Measurements from ENCODE around the gene CD2BP2. TPM values are rescaled to one million over a fixed set of nuclear protein-coding genes. Genes with fewer than 3 reads are reported as not detected.
"Not testable (repeated sequence)": the region's sequence is repeated elsewhere in the genome, so short reads cannot be mapped to it uniquely, and the experiment has no call there.

CD2BP2 gene
- polyA plus RNA-seq, 1 donor from 2014 or later, result 42.7 TPM

- Mint-ChIP-seq H3K36me3 (peaks cover 9% of the 10 kb centered on the region), H3K4me3 (peak overlapping the region in 3 of 4 donors; percentile 69 to 83 (median 80)), H3K4me1 (peaks cover 32 to 36% (median 33%) of the 10 kb centered on the region in 3 donors), H3K27ac (peak overlapping the region; percentile 36 to 92 (median 79)), H3K27me3 (no peaks in the 10 kb centered on the region), H3K9me3 (no peaks in the 10 kb centered on the region)
These were observed 4.8 kb downstream of the CD2BP2 start for GRCh38 chr16:30350134-30350871.

GRCh38 chr16:30349675-30350074 is 5.4 kb downstream of the CD2BP2 start:
- peak overlapping the region in 2 of 4 donors; percentile 80 to 90 for H3K4me3 Mint-ChIP-seq
- peaks cover 9% of the 10 kb centered on the region for H3K36me3 Mint-ChIP-seq
- H3K27me3 Mint-ChIP-seq, result no peaks in the 10 kb centered on the region
- H3K4me1 Mint-ChIP-seq, result peaks cover 28 to 34% (median 30%) of the 10 kb centered on the region in 3 donors
- H3K9me3 Mint-ChIP-seq, result no peaks in the 10 kb centered on the region
- H3K27ac Mint-ChIP-seq, result peak overlapping the region; percentile 53 to 92 (median 79)

GRCh38 chr16:30348929-30349328 is 6.2 kb downstream of the CD2BP2 start:
- H3K4me1 Mint-ChIP-seq, result peaks cover 25 to 30% (median 28%) of the 10 kb centered on the region in 3 donors
- peak overlapping the region in 2 of 4 donors; percentile 80 to 90 for H3K4me3 Mint-ChIP-seq
- H3K9me3 Mint-ChIP-seq, result no peaks in the 10 kb centered on the region
- peaks cover 9% of the 10 kb centered on the region for H3K36me3 Mint-ChIP-seq
- H3K27ac Mint-ChIP-seq, result peak overlapping the region in 2 of 3 donors; percentile 50 to 79
- no peaks in the 10 kb centered on the region for H3K27me3 Mint-ChIP-seq

- Mint-ChIP-seq H3K27ac (peak overlapping the region in 1 of 3 donors; percentile 16), H3K9me3 (no peaks in the 10 kb centered on the region), H3K4me3 (no peak overlapping the region), H3K36me3 (peaks cover 9% of the 10 kb centered on the region), H3K27me3 (no peaks in the 10 kb centered on the region), H3K4me1 (peaks cover 25 to 30% (median 25%) of the 10 kb centered on the region in 3 donors)
These were observed 7.0 kb downstream of the CD2BP2 start for GRCh38 chr16:30348113-30348512.

- Mint-ChIP-seq H3K9me3 (no peaks in the 10 kb centered on the region), H3K4me1 (peaks cover 23 to 29% (median 24%) of the 10 kb centered on the region in 3 donors), H3K4me3 (peak overlapping the region in 1 of 4 donors; percentile 29), H3K27me3 (no peaks in the 10 kb centered on the region), H3K36me3 (peaks cover 7% of the 10 kb centered on the region), H3K27ac (peak overlapping the region in 1 of 3 donors; percentile 95)
These were observed 8.8 kb downstream of the CD2BP2 start for GRCh38 chr16:30346286-30346685.

- not testable (repeated sequence) for H3K4me3 Mint-ChIP-seq, H3K27me3 Mint-ChIP-seq, H3K9me3 Mint-ChIP-seq, H3K36me3 Mint-ChIP-seq, H3K4me1 Mint-ChIP-seq, H3K27ac Mint-ChIP-seq
These were observed 11.7 kb downstream of the CD2BP2 start for GRCh38 chr16:30343491-30343820.

GRCh38 chr16:30342751-30343490 is 12.2 kb downstream of the CD2BP2 start:
- no peak overlapping the region for H3K4me3 Mint-ChIP-seq
- H3K36me3 Mint-ChIP-seq, result no peaks in the 10 kb centered on the region
- H3K4me1 Mint-ChIP-seq, result peaks cover 0 to 4% (median 2%) of the 10 kb centered on the region in 3 donors
- H3K9me3 Mint-ChIP-seq, result no peaks in the 10 kb centered on the region
- no peak overlapping the region for H3K27ac Mint-ChIP-seq
- H3K27me3 Mint-ChIP-seq, result no peaks in the 10 kb centered on the region

- not testable (repeated sequence) for H3K27ac Mint-ChIP-seq, H3K36me3 Mint-ChIP-seq, H3K9me3 Mint-ChIP-seq, H3K4me1 Mint-ChIP-seq, H3K27me3 Mint-ChIP-seq, H3K4me3 Mint-ChIP-seq
These were observed 13.1 kb downstream of the CD2BP2 start for GRCh38 chr16:30341971-30342370.

GRCh38 chr16:30340621-30341020 is 14.5 kb downstream of the CD2BP2 start:
- peaks cover 8 to 14% (median 10%) of the 10 kb centered on the region in 3 donors for H3K4me1 Mint-ChIP-seq
- H3K4me3 Mint-ChIP-seq, result peak overlapping the region in 1 of 4 donors; percentile 60
- no peak overlapping the region for H3K27ac Mint-ChIP-seq
- no peaks in the 10 kb centered on the region for H3K36me3 Mint-ChIP-seq
- H3K27me3 Mint-ChIP-seq, result no peaks in the 10 kb centered on the region
- no peaks in the 10 kb centered on the region for H3K9me3 Mint-ChIP-seq

- H3K27ac Mint-ChIP-seq, H3K36me3 Mint-ChIP-seq, H3K9me3 Mint-ChIP-seq, H3K27me3 Mint-ChIP-seq: not testable (repeated sequence)
- Mint-ChIP-seq H3K4me3 (peak overlapping the region in 1 of 4 donors; percentile 9), H3K4me1 (peaks cover 13 to 18% (median 16%) of the 10 kb centered on the region in 3 donors)
These were observed 16.4 kb downstream of the CD2BP2 start for GRCh38 chr16:30338715-30339114.

- not testable (repeated sequence) for H3K27me3 Mint-ChIP-seq, H3K9me3 Mint-ChIP-seq, H3K4me3 Mint-ChIP-seq, H3K36me3 Mint-ChIP-seq
- Mint-ChIP-seq H3K4me1 (peaks cover 13 to 21% (median 16%) of the 10 kb centered on the region in 3 donors), H3K27ac (peak overlapping the region in 2 of 3 donors; percentile 90 to 93)
These were observed 17.1 kb downstream of the CD2BP2 start for GRCh38 chr16:30337964-30338357.

GRCh38 chr16:30335598-30336474 is 19.3 kb downstream of the CD2BP2 start:
- Mint-ChIP-seq H3K4me1 (peaks cover 17 to 22% (median 18%) of the 10 kb centered on the region in 3 donors), H3K27me3 (no peaks in the 10 kb centered on the region), H3K27ac (peak overlapping the region; percentile 89 to 92 (median 90)), H3K9me3 (no peaks in the 10 kb centered on the region), H3K36me3 (no peaks in the 10 kb centered on the region), H3K4me3 (peak overlapping the region; percentile 83 to 95 (median 95))

GRCh38 chr16:30335028-30335597 is 20.0 kb downstream of the CD2BP2 start:
- Mint-ChIP-seq H3K4me3 (peak overlapping the region; percentile 83 to 95 (median 95)), H3K27ac (peak overlapping the region; percentile 89 to 92 (median 90)), H3K4me1 (peaks cover 21 to 26% (median 22%) of the 10 kb centered on the region in 3 donors)
- H3K9me3 Mint-ChIP-seq, H3K36me3 Mint-ChIP-seq, H3K27me3 Mint-ChIP-seq: not testable (repeated sequence)

- H3K36me3 Mint-ChIP-seq, H3K27me3 Mint-ChIP-seq, H3K9me3 Mint-ChIP-seq: not testable (repeated sequence)
- H3K4me1 Mint-ChIP-seq, result peaks cover 21 to 24% (median 22%) of the 10 kb centered on the region in 3 donors
- peak overlapping the region; percentile 90 to 92 (median 91) for H3K27ac Mint-ChIP-seq
- peak overlapping the region; percentile 94 to 96 (median 95) for H3K4me3 Mint-ChIP-seq
These were observed 20.6 kb downstream of the CD2BP2 start for GRCh38 chr16:30334473-30334989.
